Measurements from ENCODE around the gene C13orf46.

The C13orf46 gene

GRCh38 chr13:113923376-113924063 is 50.4 kb downstream of the C13orf46 start:
- DNase-seq (ENCODE audit: low read depth) = no peak
- no peak overlapping the region for H3K4me3 ChIP-seq (ENCODE audit: low read depth, low read length)
- TF ChIP-seq CTCF (IDR thresholded peaks at IDR 0.05; ENCODE audit: low read depth, low read length, missing control alignments) = no peak

- no peak for TF ChIP-seq CTCF (IDR thresholded peaks at IDR 0.05; ENCODE audit: low read depth, low read length, missing control alignments)
- DNase-seq (ENCODE audit: low read depth) = no peak
- no peak overlapping the region for H3K4me3 ChIP-seq (ENCODE audit: low read depth, low read length)
Measured at GRCh38 chr13:113922412-113923118, 51.3 kb downstream of the C13orf46 start.

- no peak for TF ChIP-seq CTCF (IDR thresholded peaks at IDR 0.05; ENCODE audit: low read depth, low read length, missing control alignments)
- no peak overlapping the region for H3K4me3 ChIP-seq (ENCODE audit: low read depth, low read length)
Measured at GRCh38 chr13:113921763-113922162, 52.1 kb downstream of the C13orf46 start.

GRCh38 chr13:113920606-113921286 is 53.1 kb downstream of the C13orf46 start:
- TF ChIP-seq CTCF (IDR thresholded peaks at IDR 0.05; ENCODE audit: low read depth, low read length, missing control alignments) = no peak
- no peak for DNase-seq (ENCODE audit: low read depth)
- H3K4me3 ChIP-seq (ENCODE audit: low read depth, low read length) = no peak overlapping the region

More at GRCh38 chr13:113921763-113922162, 52.1 kb downstream of the C13orf46 start:
- no peak for DNase-seq (ENCODE audit: low read depth)

GRCh38 chr13:113919761-113920559 is 53.9 kb downstream of the C13orf46 start:
- DNase-seq (ENCODE audit: low read depth) = no peak
- H3K4me3 ChIP-seq (ENCODE audit: low read depth, low read length) = no peak overlapping the region
- TF ChIP-seq CTCF (IDR thresholded peaks at IDR 0.05; ENCODE audit: low read depth, low read length, missing control alignments) = no peak

- DNase-seq (ENCODE audit: low read depth) = no peak
- TF ChIP-seq CTCF (IDR thresholded peaks at IDR 0.05; ENCODE audit: low read depth, low read length, missing control alignments) = no peak
- H3K4me3 ChIP-seq (ENCODE audit: low read depth, low read length) = no peak overlapping the region
Measured at GRCh38 chr13:113918981-113919701, 54.7 kb downstream of the C13orf46 start.
